ENCODE data around the gene SPHK2.
A peak's percentile ranks its signal among the peaks of the same experiment; 100 is the strongest.

The SPHK2 gene

DNA sequence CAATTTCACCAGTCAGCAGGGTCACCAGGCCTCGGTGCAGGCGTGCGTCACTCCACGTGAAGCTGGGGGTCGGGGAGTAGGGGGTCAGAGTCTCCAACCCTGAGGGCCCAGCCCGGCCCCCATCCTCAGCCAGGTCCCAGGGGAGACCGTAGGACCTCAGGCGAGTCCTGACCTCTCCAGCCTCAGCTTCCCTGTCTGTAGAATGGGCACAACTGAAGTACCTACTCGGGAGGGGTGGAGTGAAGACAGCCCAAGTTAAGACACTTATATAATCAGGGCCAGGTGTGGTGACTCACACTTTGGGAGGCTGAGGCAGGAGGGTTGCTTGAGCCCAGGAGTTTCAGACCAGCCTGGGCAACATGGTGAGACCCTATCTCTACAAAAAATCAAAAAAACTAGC lies 15.5 kb upstream of the SPHK2 start:
- no peak for DNase-seq

DNA sequence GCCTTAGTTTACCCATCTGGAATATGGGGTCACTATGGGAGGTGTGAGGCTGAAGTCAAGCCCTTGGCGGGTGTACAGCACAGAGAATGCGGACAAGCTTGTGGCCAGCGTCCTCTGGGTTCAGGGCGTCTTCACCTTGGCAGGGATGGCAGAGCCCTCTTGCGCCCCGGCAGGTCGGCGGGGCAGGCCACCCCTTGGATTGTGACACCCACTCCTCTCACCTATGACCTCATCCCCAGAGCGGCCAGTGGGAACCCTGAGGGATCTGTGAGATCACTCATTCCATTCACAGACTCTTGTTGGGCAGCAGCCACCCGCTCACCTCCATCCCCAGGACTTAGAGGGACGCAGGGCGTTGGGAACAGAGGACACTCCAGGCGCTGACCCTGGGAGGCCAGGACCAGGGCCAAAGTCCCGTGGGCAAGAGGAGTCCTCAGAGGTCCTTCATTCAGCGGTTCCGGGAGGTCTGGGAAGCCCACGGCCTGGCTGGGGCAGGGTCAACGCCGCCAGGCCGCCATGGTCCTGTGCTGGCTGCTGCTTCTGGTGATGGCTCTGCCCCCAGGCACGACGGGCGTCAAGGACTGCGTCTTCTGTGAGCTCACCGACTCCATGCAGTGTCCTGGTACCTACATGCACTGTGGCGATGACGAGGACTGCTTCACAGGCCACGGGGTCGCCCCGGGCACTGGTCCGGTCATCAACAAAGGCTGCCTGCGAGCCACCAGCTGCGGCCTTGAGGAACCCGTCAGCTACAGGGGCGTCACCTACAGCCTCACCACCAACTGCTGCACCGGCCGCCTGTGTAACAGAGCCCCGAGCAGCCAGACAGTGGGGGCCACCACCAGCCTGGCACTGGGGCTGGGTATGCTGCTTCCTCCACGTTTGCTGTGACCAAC lies 12.6 kb upstream of the SPHK2 start, which contains the start of gene SPACA4:
SPACA4 (plus strand) TSS at position 280 of the 896 bp plus-strand sequence; CDS start at position 517, 237 bp downstream.
- DNase-seq = no peak

DNA sequence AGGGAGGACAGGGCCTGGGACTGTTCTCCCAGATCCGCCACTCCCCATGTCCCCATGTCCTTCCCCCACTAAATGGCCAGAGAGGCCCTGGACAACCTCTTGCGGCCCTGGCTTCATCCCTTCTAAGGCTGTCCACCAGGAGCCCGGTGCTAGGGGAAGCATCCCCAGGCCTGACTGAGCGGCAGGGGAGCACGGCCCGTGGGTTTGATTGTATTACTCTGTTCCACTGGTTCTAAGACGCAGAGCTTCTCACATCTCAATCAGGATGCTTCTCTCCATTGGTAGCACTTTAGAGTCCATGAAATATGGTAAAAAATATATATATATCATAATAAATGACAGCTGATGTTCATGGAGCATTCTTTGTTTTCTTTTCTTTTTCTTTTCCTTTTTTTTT lies 11.9 kb upstream of the SPHK2 start:
- DNase-seq = no peak

DNA sequence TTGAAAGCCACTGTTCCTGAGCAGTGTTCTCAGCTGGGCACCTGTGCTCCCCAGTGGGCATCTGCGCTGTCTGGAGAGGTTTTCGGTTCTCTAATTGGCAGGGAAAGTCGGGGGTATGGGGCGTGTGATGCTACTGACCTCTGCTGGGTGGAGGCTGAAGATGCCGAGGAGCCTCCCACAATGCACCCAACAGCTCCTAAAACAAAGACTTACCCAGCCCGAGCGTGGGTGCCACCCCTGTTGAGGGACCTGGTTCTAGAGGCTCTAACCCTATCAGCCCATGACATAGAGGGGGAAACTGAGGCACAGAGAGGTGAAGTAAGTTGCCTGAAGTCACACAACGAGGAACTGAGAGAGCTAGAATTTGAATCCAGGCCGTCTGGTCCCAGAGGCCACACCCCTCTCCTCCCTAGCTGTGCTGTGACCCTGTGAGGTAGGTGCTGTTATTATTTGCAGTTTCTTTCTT lies 10.5 kb upstream of the SPHK2 start:
- peak; percentile 70 to 83 (median 79) for DNase-seq

DNA sequence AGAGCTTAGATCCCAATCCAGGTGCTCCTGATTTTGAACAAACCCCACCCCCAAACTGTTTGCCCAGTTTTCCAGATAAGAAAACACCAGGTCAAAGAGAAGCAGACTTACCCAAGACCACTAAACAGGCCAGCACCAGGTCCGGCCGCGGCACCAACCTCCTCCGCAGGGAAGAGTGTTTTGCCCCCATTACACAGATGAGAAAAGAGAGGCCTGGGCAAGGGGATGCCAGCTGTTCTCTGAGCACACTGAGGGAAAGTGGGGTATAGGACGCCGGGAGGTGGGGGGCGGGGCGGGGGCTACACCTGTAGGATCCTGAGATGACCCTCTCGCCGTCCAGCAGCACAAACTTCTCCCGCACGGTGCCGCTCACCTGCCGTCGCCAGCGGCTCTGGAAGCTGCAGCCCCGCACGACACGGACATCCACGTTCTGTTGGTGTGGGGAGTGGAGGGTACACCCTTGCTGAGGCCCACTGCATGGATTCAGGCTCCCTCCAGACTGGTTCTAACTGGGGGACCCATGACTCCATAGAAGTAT lies 9.7 kb upstream of the SPHK2 start:
- DNase-seq = no peak

DNA sequence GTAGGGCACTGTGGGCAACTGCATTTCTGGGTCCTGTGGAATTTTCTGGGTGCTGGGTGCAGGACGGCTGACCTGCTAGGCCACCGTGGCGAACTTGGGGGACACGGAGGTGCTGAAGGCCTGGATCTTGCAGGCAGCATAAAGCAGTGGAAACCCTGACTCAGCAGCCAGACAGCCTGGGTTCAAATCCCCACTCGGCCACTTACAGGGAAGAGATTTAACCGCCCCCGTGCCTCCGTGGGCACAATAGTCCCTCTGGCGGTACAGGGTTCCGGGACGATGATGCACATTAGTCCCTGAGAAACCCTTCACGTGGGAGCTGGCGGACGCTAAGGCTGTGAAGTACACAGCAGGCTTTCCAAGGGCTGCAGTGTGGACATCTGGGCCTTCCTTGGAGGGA lies 7.4 kb upstream of the SPHK2 start:
- DNase-seq = no peak

DNA sequence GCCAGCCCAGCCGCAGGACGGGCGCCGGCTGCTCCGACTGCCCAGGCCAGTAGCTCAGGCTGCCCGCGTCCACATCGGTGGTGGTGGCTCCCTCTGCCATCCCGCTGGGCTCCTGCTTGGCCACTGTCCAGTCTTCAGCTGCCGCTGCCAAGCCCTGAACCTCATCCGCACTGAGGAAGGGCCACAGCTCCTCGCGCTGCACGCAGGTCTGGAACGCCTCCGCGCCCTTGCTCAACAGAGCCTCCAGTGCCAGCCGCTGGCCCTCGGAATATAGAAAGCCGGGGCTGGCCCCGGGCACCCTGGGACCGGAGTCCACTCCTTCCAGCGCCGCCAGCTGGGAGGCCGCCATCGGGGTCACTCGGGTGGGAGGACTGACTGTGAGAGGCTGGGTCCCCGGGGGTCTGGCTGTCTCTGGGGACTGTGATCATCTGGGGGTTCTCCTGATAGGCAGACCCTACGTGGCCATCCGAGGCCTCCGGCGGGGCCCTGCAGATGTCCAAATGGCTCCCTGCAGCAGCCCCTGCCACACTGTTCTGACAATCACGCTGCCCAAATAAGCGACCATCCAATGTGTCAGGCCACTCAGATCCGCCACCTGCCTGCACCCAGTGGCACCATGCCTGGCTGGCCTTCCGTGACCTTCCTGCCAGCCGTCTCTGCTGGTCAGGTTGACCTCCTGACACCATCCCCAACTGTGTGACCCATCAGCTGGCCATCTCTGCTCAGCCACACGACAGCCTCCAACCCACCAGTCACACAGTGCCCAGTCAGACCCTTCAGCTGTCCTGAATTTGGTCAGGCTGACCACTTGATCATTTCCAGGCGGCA lies 6.1 kb upstream of the SPHK2 start:
- no peak for DNase-seq

DNA sequence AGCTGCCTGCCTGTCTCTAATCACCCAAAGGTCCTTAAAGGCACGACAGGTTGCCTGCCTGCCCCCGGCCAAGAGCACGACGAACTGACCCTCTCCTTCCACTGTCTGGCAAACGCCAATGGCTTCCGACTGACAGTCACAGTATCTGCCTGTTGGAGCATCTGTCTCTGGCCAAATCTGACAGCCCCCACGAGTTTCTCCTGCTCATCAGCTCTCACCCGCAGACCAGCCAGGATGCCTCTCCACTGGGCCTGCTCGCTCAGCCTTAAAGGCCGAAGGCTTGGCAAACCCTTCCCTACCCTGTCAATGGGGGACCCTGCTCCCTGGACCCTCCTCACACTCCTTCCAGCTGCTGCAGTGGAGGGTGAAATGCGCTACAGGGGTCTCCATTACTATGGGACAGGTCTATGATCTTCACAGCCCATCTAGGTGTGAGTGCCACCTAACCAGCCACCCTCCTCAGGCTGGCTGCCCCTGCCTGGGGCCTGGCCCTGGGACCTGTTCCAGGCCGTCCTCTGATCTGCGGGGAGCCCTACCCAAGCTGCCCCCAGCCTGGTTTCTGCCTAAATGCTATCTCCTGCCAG lies 5.4 kb upstream of the SPHK2 start:
- no peak for DNase-seq

DNA sequence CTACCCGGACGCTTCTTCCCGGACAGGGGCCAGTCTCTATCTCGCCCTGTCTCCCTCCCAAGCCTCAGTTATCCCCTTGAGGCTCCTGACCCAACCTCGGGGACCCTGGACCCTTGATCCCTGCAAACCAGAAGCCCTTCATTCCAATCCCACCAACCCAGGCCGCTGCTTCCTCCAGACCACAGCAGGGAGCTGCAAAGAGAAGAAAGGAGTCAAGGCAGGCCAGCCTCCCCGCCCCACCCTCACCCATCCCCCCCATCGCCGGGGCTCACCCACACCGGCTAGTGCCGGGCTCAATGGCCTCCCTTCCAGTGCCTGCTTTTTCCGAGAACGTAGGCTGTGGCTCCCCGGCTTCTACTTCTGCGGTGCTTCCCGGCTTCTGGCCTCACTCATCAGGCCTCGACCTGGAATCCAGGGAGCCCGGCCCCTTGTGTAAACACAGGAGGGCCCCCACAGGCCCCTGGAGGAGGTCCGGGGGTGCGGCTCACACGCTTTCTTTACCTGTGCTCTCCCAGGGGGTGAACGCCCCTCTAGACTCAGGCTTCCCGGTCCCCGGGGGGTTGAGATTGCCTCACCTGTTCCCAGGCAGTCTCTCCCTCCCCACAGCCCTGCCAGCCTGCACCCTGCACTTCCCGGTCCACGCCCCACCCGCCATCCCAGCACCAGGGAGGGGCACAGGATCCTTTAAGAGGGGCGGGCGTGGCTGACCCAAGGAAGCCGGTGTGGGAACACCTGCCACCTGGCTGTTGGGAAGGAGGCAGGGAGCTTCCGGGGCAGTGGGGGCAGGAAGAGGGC lies 4.7 kb upstream of the SPHK2 start, which contains the start of gene FAM83E:
FAM83E (minus strand) TSS at position 641 of the 795 bp plus-strand sequence. CDS start 1,704 bp downstream, outside the sequence.
- no peak for DNase-seq

DNA sequence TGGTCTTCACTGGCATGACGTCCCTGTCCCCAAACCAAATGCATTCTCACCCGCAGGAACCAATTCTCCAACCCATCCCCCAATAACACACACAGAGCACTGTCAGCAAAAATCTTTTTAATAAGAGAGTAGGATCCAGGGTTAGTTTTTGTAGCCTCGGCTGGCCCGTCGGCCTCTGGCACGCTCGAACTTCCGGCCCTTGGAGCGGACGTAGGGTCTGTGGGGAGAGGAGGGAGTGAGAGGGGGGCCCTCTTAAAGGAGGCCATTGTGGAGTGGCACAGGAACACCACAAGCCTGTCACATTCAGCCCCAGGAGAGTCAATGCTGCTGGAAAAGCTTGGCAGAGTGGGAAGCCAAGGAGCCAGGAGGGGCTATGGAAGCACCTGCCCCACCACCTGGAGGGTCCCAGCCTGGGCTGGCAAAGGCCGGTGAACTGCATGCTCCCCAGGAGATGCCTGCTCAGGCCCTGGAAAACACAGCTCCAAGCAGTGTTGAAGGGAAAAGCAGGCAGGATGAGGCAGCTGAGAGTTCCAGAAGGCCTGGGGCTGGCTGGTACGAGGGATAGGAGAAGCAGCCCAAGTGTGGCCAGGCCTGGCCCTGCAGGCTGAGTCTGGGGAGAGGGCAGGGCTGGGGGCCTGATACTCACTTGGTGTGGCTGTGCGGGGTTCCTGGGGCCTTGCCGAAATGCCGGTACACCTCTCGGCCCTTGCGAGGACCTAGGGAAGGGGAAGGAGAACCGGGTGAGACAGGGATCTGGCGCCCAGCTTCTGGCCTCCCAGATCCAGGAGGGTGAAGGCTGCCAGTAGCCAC lies 3.9 kb upstream of the SPHK2 start:
- no peak for DNase-seq

DNA sequence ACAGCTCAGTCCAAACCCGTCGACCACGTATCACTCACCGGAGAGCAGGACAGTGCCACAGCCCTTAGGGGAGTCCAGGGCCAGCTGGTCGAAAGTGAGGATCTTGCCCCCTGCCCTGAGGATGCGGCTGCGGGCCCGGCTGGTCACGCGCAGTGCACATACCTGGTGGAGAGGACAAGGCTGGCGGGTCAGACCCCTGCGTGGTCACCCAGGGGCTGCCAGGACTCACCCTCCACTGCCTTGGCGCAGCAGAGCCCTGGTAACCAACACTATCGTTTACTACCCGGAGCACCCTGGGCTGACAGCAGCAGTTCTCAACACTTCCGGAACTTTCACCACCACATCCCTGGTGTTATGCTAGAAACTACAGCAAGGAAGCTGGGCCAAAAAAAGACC lies 3.3 kb upstream of the SPHK2 start:
- no peak for DNase-seq

DNA sequence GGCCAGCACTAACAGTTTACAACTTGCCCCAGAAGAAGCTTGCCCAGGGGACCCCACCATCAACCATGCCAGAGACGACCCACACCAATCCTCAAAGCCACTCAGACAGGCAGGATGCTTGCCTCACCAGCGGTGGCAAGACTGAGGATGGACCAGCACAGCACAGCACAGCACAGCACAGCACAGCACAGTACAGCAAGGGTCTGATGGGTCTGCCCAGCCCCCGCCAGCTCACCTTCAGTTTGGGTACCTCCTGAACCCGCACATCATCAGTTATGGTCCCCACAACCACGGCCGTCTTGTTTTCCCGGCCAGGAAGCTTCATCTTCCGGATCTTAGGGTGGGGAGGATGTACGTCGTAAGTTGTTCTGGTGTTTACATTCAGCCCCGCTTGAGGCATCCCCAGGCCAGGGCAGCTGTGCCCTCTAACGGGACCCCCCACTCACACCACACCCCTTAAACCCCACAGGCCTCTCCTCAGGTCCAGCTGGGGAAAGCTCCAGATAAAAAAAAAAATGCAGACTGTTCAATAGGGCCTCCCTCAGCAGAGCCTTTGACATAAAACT lies 2.7 kb upstream of the SPHK2 start:
- no peak for DNase-seq

DNA sequence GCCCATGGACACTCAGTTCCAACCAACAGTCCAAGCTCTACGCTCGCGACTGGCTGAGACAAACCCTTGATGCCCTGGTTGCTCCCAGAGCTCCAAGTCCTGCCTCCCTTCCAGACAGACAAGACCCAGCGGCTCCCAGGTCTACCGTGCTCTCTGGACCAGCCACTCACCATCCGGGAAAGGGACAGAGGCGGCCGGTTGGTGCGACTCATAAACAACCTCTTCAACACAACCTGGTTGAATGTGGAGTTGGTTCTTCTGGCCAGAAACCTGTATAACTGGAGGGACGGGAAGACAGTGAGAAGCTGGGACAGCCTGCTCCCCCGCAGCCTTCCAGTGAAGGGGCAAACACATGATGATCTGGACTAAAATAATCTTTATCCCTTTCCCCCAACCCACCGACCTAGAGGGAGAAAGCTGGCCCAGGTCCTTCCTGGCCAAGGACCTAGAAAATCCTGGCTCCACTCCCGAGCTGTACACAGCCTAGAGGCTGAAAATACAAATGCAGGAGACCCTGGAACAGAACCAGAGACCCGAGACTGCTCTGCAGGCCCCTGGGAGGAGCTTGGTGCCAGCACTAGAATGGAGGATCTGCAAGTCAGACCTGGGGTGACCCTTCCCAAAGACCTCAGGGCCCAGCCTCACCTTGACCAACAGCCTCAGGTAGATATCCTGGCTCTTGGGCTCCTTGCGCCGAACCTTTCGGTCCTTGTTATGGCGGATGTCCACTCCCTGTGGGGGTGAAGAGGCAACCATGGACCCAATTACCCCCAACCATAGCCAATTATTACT lies 2.0 kb upstream of the SPHK2 start:
- DNase-seq = no peak

DNA sequence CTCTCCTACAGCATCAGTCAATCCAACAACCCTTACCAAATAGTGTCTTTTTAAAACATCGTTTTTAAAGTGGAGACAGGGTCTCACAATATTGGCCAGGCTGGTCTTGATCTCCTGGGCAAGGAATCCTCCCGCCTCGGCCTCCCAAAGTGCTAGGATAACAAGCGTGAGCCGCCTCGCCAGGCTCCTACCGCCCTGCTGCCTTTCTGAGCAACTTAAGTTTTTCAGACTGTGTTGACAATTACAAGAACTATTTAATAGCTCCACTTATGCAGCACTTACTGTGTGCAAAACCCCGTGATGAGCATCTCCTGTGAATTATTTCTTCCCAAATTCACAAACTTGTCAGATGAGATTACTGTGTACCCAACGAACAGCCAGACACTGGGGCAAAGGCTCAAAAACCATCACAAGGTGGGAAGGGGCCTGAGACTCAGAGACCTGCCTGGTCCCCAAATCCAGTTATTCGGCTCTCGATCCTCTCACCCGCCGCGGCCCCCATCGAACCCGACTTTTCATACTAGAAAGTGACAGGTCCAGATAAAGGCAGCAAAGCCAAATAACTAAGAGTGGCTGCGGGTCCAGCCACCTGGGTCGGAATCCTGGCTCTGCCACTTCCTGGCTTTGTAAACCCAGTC lies 909 bp upstream of the SPHK2 start:
- no peak for DNase-seq

DNA sequence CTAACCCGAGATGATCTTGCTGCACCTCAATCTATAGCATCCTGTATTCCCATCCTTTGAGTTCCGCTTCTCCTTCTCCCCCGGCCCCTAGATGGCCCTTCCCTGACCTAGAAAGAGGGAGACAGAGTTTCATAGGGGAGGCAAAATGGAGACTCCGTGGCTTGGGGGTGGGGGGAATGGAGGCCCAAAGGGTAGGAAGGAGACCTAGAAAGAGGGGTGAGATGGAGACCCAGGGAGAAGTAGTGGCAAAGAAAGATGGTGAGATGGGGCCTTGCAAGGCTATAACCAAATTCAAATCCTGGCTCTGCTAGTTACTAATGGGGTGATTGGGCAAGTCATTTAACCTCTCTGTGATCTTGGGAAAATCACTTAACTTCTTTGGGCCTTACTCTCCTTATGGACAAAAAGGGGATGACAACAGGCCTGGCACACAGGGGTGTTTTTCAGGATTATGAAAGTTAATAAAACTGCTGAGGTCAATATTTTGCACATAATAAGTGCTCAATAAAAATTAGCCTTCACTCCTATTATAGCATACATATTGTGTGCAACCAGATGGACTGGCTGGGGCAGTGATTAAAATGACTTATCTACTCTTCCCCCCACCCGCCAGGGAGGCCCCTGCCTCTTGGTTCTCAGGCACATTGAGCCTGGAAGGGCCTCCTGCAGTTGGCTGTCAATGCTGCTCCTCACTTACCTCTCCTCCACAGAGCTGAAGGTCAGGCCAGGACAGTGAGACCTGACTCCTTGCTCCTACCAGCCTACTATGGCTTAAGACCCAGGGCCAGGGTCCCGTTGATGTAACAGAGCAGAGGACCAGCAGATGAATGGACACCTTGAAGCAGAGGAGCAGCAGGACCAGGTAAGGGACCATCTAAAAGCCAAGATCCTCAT lies 633 bp downstream of the SPHK2 start:
- peak; percentile 39 to 61 (median 54) for DNase-seq

DNA sequence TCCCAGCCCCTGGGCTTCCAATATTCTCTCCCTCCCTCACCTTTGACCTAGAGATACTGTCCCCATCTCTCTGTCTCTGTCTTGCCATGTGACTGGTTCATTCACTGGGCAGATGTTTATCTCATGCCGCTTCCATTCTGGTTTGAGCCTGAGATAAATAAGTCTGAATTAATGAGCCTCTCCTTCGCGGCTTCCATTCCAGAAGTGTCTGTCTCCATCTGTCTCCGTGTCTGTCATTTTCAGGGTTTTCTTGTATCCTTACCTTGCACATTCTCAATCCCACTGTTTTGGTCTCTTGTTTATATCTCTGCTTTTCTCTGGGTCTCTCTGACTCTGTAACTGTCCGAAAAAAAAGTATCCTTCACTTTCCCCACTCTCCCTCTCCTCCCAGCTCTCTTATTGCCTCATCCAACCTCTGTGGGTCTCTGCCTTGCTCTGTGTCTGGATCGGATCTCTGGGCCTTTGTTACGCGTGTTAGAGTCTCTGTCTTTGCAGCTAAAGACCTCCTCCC lies 4.3 kb downstream of the SPHK2 start:
- DNase-seq = no peak

DNA sequence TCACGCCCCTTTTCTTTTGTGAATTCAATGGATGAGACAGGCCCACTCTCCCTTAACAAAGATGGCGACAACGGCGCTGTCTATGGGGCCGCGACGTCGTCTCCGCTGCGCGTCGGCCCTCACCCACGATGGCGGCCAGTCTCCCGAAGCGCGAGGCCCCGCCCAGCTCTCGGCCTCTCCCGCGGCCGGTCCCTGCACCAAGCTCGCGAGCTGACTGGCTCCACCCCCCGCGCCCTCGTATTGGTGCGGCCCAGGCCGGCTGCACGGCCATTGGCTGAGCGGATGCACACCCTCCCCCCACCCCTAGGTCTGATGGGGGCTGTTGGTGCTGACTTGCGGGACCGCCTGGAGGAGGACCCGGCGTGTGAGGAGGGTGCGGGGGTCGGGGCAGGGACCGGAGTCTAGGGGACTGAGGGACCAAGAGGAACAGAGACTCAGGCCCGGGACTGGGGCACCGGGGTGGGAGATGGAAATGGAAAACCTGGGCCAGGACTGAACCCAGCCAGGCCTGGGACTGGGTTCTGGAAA lies 4.8 kb downstream of the SPHK2 start:
- DNase-seq = peak; percentile 94 to 98 (median 95)
